Testis (tissue), 2 donors: ENCODE data around the gene ZYX.

ENCODE experiments used
- POLR2A ChIP-seq: fragments of 450-650 bp; IDR thresholded peaks from one replicate; pipeline ENCODE4 v1.6.1; 2017; ENCODE audit warnings: antibody characterized with exemption, mild to moderate bottlenecking, moderate library complexity
- TF ChIP-seq, protein P1 (sequence below), 3 experiments: fragments of 450-650 bp in 2 of 3; fragments of 200-600 bp in 1 of 3; sonication (generic) in 1 of 3; IDR thresholded peaks; one replicate each; pipeline ENCODE4 v1.5.1; 2016 to 2019; ENCODE audit warnings: antibody characterized with exemption in 3 of 3, mild to moderate bottlenecking in 2 of 3, moderate library complexity in 1 of 3

DNA sequence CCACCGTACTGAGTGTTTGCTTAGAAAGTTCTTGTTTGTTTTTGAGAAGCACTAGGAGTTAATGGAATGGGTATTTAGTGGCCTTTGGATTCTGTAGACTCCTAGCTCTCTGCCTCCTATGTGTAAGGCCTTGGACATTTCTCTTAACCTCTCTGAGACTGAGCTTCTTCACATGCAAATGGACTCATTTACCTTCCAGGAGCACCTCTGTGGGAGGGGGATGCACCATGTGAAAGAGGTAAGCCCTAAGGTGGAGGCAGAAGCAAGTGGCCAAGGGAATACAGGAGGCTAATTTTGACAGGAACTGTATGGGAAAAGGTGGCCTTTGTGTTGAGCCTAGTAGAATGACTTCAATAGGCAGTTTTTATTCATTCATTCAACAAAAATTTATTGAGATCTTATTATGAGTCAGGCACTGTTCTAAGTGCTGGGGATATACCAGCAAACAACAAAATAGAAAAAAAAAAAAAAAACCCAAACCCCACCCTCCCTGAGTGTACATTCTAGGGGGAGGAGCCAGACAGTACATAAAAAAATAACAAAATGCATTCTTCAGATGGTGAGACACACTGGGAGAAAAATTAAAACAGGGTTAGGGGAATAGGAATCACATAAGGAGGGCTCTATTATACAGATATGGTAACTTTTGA is 36.7 kb downstream of the ZYX start:
- TF ChIP-seq, protein P1, sequence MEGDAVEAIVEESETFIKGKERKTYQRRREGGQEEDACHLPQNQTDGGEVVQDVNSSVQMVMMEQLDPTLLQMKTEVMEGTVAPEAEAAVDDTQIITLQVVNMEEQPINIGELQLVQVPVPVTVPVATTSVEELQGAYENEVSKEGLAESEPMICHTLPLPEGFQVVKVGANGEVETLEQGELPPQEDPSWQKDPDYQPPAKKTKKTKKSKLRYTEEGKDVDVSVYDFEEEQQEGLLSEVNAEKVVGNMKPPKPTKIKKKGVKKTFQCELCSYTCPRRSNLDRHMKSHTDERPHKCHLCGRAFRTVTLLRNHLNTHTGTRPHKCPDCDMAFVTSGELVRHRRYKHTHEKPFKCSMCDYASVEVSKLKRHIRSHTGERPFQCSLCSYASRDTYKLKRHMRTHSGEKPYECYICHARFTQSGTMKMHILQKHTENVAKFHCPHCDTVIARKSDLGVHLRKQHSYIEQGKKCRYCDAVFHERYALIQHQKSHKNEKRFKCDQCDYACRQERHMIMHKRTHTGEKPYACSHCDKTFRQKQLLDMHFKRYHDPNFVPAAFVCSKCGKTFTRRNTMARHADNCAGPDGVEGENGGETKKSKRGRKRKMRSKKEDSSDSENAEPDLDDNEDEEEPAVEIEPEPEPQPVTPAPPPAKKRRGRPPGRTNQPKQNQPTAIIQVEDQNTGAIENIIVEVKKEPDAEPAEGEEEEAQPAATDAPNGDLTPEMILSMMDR (IDR thresholded peaks at IDR 0.05) = no peak
- no peak for TF ChIP-seq POLR2A
